ENCODE data around the gene RDH16.
A peak's percentile ranks its signal among the peaks of the same experiment; 100 is the strongest.
"Not testable (repeated sequence)": the region's sequence is repeated elsewhere in the genome, so short reads cannot be mapped to it uniquely, and the experiment has no call there.

The RDH16 gene

DNA sequence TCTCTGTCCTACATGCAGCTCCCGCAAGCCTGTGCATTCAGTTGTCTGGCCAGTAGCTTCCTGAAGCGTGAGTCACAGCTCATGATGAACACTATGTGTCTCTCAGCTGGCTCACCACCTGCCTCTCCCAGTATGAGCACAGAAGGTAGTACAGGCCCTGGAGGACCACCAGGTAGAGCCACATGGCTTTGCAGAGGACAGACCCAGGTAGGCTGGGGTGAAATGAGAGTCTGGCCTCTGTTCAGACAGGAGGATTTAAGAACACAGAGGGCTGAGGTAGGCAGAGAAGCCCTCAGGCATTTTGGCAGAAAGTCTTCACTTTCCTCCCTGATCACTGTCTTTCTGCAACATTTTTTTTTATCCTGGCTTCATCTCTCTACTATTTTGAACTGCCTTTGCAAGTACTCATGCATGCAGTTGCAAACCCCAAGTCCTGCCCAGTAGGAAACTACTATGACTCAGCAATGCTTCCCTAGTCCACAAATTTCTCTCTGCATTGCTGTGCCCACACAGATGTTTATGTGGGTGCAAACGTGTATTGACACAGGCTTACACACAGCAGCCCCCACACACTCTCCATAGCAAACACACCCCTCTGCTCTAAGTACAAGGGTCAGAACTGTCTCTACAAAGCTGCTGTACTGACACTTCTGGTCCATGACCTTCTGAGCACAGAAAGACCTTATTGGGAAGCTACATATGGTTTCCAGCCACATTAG lies 15.9 kb downstream of the RDH16 start:
- TF ChIP-seq EZH2phosphoT487 (IDR thresholded peaks at IDR 0.05; ENCODE audit: borderline replicate concordance) = no peak
- TF ChIP-seq, protein P1, sequence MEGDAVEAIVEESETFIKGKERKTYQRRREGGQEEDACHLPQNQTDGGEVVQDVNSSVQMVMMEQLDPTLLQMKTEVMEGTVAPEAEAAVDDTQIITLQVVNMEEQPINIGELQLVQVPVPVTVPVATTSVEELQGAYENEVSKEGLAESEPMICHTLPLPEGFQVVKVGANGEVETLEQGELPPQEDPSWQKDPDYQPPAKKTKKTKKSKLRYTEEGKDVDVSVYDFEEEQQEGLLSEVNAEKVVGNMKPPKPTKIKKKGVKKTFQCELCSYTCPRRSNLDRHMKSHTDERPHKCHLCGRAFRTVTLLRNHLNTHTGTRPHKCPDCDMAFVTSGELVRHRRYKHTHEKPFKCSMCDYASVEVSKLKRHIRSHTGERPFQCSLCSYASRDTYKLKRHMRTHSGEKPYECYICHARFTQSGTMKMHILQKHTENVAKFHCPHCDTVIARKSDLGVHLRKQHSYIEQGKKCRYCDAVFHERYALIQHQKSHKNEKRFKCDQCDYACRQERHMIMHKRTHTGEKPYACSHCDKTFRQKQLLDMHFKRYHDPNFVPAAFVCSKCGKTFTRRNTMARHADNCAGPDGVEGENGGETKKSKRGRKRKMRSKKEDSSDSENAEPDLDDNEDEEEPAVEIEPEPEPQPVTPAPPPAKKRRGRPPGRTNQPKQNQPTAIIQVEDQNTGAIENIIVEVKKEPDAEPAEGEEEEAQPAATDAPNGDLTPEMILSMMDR (conservative IDR thresholded peaks at IDR 0.05; ENCODE audit: low read length) = no peak
- H2AFZ ChIP-seq (ENCODE audit: low read length) = peak overlapping the region; percentile 6
- H3K36me3 ChIP-seq (ENCODE audit: insufficient read depth, low read length) = no peaks in the 10 kb centered on the region
- no peak overlapping the region for H3K4me3 ChIP-seq (ENCODE audit: low read length, poor library complexity, severe bottlenecking)
- H3K79me2 ChIP-seq (ENCODE audit: insufficient read depth, low read length) = no peaks in the 10 kb centered on the region
- peak overlapping the region; percentile 41 for H3K4me2 ChIP-seq (ENCODE audit: low read depth, low read length, poor library complexity, severe bottlenecking)
- no peaks in the 10 kb centered on the region for H3F3A ChIP-seq (ENCODE audit: low read depth)
- peaks cover 5% of the 10 kb centered on the region; the same call in 1 of the 2 replicates for H3K9me3 ChIP-seq (ENCODE audit: insufficient read depth, low read depth, low read length)
- no peaks in the 10 kb centered on the region for H3K27me3 ChIP-seq (ENCODE audit: insufficient read depth, low read length, poor library complexity, severe bottlenecking)
- H3K9me2 ChIP-seq (replicated peaks; ENCODE audit: low read depth, low read length) = no peaks in the 10 kb centered on the region
- no peaks in the 10 kb centered on the region for H4K20me1 ChIP-seq (ENCODE audit: insufficient read depth, low read length, poor library complexity, severe bottlenecking)
- H3K4me1 ChIP-seq (ENCODE audit: insufficient read depth, low read length, poor library complexity, severe bottlenecking) = peaks cover 13% of the 10 kb centered on the region
- H3K9ac ChIP-seq (ENCODE audit: low read depth, low read length, poor library complexity, severe bottlenecking) = peak overlapping the region; percentile 39

DNA sequence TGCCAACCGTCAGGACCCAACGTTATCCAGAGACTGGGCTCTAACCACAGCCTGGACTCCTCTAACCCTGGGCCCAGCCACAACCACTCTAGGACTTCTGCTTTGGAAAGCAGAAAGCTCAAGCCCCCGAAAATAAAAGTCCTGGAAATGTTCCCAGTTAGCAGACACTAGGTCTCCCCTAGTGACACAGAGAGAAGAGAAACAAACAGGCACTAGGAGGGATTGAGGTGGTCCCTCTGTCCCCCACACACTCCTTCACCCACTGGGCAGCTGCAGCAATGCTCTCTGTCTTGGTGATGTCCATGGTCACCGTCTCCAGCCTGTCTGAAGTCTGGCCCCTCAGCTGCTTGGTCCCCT lies 16.5 kb downstream of the RDH16 start:
- H3K27me3 ChIP-seq (ENCODE audit: insufficient read depth, low read length, poor library complexity, severe bottlenecking); H3K9me3 ChIP-seq (ENCODE audit: insufficient read depth, low read depth, low read length); H3K79me2 ChIP-seq (ENCODE audit: insufficient read depth, low read length); H3F3A ChIP-seq (ENCODE audit: low read depth); H3K9me2 ChIP-seq (replicated peaks; ENCODE audit: low read depth, low read length); H3K4me3 ChIP-seq (ENCODE audit: low read length, poor library complexity, severe bottlenecking); H3K36me3 ChIP-seq (ENCODE audit: insufficient read depth, low read length); H4K20me1 ChIP-seq (ENCODE audit: insufficient read depth, low read length, poor library complexity, severe bottlenecking); H2AFZ ChIP-seq (ENCODE audit: low read length): not testable (repeated sequence)
- Histone ChIP-seq H3K4me2 (ENCODE audit: low read depth, low read length, poor library complexity, severe bottlenecking) (peak overlapping the region; percentile 41), H3K9ac (ENCODE audit: low read depth, low read length, poor library complexity, severe bottlenecking) (peak overlapping the region; percentile 39), H3K4me1 (ENCODE audit: insufficient read depth, low read length, poor library complexity, severe bottlenecking) (peaks cover 13% of the 10 kb centered on the region)

DNA sequence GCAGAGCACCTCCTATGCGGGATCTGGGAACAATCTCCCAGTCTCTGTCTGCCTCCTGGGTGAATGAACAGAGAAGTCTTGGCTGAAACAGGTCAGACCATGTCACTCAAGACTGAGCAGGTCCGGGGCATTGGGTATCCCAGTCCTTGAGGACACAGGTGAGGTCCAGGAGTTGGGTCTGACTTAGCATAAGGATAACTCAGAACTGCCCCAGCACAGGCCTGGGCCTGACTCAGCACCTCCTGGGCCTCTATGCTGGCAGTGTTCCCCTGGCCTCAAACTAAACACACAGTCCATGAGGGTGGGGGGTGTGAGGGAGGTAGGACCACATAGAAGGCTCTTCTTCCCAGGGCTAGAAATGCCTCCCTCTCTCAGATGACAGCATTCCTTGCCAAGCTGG lies 21.7 kb downstream of the RDH16 start:
- no peak overlapping the region for H3K4me2 ChIP-seq (ENCODE audit: low read depth, low read length, poor library complexity, severe bottlenecking)
- no peak for TF ChIP-seq EZH2phosphoT487 (IDR thresholded peaks at IDR 0.05; ENCODE audit: borderline replicate concordance)
- TF ChIP-seq, protein P1 (conservative IDR thresholded peaks at IDR 0.05; ENCODE audit: low read length) = no peak
- H4K20me1 ChIP-seq (ENCODE audit: insufficient read depth, low read length, poor library complexity, severe bottlenecking) = no peaks in the 10 kb centered on the region
- no peaks in the 10 kb centered on the region for H3K79me2 ChIP-seq (ENCODE audit: insufficient read depth, low read length)
- H3K9me3 ChIP-seq (ENCODE audit: insufficient read depth, low read depth, low read length) = no peaks in the 10 kb centered on the region
- H2AFZ ChIP-seq (ENCODE audit: low read length) = no peak overlapping the region
- no peaks in the 10 kb centered on the region for H3F3A ChIP-seq (ENCODE audit: low read depth)
- H3K27me3 ChIP-seq (ENCODE audit: insufficient read depth, low read length, poor library complexity, severe bottlenecking) = no peaks in the 10 kb centered on the region
- peaks cover 17% of the 10 kb centered on the region for H3K4me1 ChIP-seq (ENCODE audit: insufficient read depth, low read length, poor library complexity, severe bottlenecking)
- H3K9ac ChIP-seq (ENCODE audit: low read depth, low read length, poor library complexity, severe bottlenecking) = no peak overlapping the region
- no peak overlapping the region for H3K4me3 ChIP-seq (ENCODE audit: low read length, poor library complexity, severe bottlenecking)
- H3K36me3 ChIP-seq (ENCODE audit: insufficient read depth, low read length) = no peaks in the 10 kb centered on the region
- no peaks in the 10 kb centered on the region for H3K9me2 ChIP-seq (replicated peaks; ENCODE audit: low read depth, low read length)

DNA sequence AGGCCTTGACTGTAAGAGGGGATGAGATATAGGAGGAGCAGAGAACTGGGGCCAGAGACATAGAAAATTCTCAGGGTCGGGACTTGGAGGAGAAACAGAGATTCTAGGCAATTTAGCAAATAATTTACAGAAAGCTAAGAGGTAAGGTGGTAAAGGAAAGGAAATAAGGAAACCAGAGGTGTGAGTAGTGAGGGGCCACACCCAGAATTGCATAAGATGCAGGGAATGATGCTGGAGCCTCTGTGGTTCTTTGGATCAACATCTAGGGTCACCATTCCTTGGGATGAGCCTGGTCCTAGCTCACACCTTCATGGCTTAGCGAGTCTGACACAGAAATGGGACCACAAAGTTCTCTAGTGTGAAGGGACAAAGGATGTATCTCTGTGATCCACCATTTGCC lies 22.3 kb downstream of the RDH16 start:
- TF ChIP-seq, protein P1 (conservative IDR thresholded peaks at IDR 0.05; ENCODE audit: low read length) = no peak
- TF ChIP-seq EZH2phosphoT487 (IDR thresholded peaks at IDR 0.05; ENCODE audit: borderline replicate concordance) = no peak
- no peaks in the 10 kb centered on the region for H3K9me2 ChIP-seq (replicated peaks; ENCODE audit: low read depth, low read length)
- no peaks in the 10 kb centered on the region for H3K79me2 ChIP-seq (ENCODE audit: insufficient read depth, low read length)
- H3K4me1 ChIP-seq (ENCODE audit: insufficient read depth, low read length, poor library complexity, severe bottlenecking) = peaks cover 17% of the 10 kb centered on the region
- H2AFZ ChIP-seq (ENCODE audit: low read length) = no peak overlapping the region
- no peak overlapping the region for H3K9ac ChIP-seq (ENCODE audit: low read depth, low read length, poor library complexity, severe bottlenecking)
- H3K36me3 ChIP-seq (ENCODE audit: insufficient read depth, low read length) = no peaks in the 10 kb centered on the region
- H3K4me2 ChIP-seq (ENCODE audit: low read depth, low read length, poor library complexity, severe bottlenecking) = no peak overlapping the region
- no peaks in the 10 kb centered on the region for H3F3A ChIP-seq (ENCODE audit: low read depth)
- no peaks in the 10 kb centered on the region for H4K20me1 ChIP-seq (ENCODE audit: insufficient read depth, low read length, poor library complexity, severe bottlenecking)
- no peak overlapping the region for H3K4me3 ChIP-seq (ENCODE audit: low read length, poor library complexity, severe bottlenecking)
- H3K27me3 ChIP-seq (ENCODE audit: insufficient read depth, low read length, poor library complexity, severe bottlenecking) = no peaks in the 10 kb centered on the region
- H3K9me3 ChIP-seq (ENCODE audit: insufficient read depth, low read depth, low read length) = no peaks in the 10 kb centered on the region

All from Loucy (cell line).